GM19324 (cell line): ENCODE results near the gene RIPK4.
"Not testable (repeated sequence)": the region's sequence is repeated elsewhere in the genome, so short reads cannot be mapped to it uniquely, and the experiment has no call there.

ENCODE experiments used
- ATAC-seq: cut with Tn5 transposase; IDR thresholded peaks from one replicate; pipeline ENCODE4 v1.9.1; 2021; ENCODE audit warnings: mild to moderate bottlenecking, moderate library complexity; ENCODE audit not compliant: unreplicated experiment, low FRiP score

The RIPK4 gene

GRCh38 chr21:41741253-41742072 lies 25.4 kb downstream of the RIPK4 start:
- ATAC-seq, result no peak

GRCh38 chr21:41740604-41741252 lies 26.1 kb downstream of the RIPK4 start:
- no peak for ATAC-seq

DNA sequence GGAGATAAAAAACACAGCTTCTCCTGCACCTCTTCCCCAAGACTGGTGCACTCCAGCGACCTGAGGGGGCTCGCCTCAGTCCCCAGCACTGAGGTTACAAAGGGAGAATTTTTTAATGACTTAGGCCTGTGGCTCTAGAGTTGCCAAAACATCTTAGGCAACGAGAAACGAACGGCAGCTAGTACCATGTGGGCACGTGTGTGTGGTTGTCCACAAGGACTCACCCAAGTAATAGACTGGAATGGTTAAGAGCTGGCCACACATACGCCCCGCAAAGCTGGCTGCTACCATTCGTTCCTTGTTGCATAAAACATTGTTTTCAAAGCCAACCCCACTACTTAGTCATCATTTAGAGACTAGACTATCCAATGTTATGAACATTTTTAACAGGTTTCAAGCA lies 26.9 kb downstream of the RIPK4 start:
- no peak for ATAC-seq

- no peak for ATAC-seq
Measured at GRCh38 chr21:41739011-41739410, 27.8 kb downstream of the RIPK4 start.

DNA sequence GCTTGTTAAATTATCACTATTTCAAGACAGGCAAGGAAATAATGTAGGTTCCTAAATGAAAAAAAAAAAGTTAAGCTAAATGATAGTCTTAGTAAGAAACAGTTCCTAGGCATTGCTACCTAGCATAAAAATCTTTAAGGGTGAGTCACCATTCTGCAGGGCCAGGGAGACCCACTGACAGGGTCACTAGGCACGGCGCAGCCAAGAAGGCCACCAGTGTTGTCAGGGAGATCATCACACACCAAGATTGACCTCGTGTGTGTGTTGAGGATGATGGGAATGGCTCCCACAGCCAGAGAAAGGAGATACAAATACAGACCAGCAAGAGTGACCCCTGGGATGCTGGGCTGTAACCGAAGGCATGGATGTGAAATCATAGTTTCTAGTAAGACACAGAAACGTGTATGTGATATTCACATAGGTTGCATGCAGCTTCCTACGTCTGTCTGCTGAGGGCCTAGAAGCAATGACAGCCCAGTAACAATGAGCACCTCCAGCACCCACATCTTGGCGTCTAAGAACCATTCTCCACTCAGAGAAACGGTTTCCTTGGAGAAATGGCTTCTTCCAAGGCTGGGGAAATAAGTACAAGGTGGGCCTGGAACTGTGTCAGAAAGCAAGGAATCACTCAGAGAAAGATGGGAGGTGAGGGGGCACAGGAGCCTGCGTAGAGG lies 29.1 kb downstream of the RIPK4 start:
- no peak for ATAC-seq

DNA sequence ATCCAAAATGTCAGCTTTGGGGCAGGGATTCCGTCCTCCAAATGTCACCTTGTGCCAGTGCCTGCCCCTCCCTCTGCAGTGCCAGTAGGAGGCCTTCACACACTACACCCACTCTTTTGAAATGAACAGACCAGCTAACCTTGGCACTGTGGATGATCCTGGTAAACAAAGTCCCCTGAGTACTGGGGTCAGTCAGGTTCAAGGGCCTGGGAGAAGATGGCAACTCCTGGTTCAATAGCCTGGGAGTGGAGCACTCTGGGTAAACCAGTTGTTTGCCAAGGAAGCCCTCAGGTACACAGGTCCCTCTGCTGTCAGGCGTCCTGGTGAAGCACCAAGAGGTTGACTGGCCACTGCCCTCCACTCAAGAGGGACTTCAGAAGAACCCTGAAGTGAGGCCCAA lies 30.4 kb downstream of the RIPK4 start:
- no peak for ATAC-seq

DNA sequence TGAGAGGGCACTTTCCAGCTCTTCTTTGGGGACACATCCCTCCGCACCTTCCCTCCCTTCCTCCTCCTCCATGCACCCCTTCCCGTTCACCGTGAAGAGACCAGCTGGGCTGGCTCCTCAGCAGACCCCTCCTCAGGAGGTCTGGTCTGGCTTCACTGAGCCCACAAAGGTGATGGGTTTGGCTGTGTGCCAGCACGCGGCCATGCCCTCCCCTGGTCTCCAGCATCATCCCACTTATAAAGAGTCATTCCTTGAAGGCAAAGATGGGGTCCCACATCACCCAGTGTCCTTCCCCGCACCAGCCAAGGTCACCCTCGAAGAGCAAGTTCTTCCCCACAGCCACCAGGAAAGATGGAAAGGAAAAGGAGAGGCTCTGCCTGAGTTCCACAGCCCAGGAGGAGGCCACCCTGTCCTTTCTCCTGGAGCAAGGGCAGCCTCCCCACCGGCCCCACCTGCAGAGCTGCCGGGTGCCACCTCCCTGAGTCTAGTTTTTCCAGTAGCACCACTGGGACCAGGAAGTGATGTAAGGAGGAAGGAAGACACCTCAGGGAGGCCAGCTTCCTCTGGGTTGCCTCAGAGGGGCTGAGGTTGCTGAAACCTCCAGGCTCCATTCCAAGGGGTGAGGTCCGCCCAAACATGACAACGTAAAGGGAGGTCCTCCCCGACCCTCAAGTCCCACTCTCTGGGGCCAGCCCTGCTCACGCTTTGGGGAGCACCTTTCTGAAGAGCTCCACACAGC lies 32.7 kb downstream of the RIPK4 start:
- ATAC-seq, result no peak

GRCh38 chr21:41731081-41731480 lies 35.8 kb downstream of the RIPK4 start:
- no peak for ATAC-seq

DNA sequence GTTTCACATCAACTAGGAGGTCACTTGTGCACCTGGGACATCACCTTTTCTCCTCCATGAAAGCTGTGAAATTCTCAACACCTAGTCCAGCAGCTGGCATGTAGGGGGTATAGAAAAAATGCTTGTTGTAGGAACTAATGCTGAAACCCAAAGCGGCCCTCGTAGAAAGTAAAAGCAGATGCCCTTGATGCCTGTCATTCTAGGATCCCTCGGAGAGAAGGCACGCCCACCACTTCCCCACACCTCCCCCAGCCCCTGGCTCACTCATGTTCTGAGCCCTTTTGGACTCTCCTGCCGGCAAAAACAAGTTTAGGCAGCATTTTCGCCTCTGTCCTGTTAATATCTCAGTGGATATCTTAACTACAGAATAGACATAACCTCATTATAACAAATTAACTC lies 36.5 kb downstream of the RIPK4 start:
- no peak for ATAC-seq

- no peak for ATAC-seq
Measured at GRCh38 chr21:41729701-41730366, 37.0 kb downstream of the RIPK4 start.

DNA sequence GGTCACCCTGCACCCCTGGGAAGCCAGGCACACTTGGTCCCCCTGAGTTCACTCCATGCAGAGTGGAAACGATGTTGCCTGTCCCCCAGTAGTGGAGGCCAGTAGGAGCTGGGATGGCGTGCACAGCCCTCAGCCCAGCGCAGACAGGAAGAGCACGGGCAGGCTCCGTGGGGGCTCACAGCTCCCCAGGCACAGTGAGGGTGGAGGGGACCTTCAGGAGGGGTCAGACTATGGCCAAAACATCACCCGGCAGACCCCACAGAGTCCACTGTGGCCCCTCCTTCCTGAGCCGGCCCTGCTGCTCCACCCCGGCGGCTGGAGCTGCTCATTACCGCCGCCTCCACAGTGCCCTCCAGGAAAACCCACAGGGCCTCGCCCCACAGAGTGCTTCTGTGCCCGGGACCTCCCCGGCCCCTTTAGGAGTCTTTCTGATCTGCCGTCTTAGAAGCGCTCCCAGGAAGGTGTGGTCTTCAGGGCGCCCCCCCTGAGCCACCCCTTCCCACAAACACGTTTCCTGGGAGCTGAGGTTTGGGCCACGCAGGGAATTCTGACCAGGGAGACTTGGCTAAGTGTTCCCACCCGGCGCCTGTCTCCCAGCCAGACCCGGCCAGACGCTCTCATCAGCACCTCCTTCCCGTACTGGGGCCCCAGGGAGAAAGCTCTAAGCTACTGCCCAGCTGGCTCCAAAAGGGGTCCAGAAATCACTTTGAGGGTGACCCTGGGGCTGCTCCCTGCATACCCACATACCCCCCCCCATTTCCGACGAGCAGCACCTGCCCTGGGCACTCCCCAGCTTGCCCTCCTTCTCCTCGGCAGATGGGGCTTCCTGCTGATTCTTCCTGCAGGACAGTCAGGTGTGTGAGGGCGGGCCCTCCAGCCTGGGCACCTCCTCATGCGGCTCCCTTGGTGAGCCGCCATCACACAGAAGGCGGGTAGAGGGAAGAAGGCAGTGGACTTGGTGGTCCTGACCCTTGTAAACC lies 38.8 kb downstream of the RIPK4 start:
- no peak for ATAC-seq

DNA sequence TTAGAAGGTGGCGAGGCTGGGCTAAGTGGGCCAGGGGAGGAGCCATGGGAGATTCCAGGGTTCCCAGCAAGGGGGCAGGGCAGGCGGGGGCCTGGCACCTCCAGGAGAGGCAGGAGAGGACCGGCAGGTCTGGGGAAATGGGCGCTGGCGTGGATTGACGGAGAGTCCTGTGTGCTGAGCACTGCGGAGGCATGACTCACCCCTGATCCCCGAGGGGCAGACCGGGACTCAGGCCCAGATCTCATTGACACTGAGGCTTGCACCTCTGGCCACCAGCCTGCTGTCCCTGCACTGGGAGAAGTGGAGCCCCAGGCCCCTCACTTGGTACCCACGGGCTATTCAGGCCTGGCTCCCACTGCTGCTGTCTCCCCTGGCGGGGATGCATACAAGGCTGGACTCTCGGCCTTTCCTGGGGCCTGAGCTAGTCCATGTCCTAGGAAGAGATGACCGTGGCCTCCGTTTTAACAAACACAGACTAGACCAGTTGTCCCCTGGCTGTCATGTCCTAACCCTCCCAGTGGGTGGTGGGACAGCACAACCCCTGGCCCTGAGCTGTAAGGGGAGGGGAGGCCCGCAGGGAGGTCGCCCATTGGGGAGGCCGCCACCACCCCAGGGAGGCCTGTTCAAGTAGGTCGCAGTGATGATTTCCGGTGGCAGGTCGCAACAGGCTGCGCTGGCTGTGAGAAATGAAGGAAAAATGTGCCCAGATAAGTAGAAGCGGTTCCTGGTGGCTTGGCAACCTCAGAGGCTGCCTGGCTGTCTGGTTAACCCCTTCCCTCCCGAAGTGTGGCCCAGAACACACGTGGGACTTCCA lies 39.7 kb downstream of the RIPK4 start:
- ATAC-seq, result no peak

GRCh38 chr21:41726630-41726969 lies 40.3 kb downstream of the RIPK4 start:
- ATAC-seq, result no peak

GRCh38 chr21:41726058-41726558 lies 40.7 kb downstream of the RIPK4 start:
- no peak for ATAC-seq

DNA sequence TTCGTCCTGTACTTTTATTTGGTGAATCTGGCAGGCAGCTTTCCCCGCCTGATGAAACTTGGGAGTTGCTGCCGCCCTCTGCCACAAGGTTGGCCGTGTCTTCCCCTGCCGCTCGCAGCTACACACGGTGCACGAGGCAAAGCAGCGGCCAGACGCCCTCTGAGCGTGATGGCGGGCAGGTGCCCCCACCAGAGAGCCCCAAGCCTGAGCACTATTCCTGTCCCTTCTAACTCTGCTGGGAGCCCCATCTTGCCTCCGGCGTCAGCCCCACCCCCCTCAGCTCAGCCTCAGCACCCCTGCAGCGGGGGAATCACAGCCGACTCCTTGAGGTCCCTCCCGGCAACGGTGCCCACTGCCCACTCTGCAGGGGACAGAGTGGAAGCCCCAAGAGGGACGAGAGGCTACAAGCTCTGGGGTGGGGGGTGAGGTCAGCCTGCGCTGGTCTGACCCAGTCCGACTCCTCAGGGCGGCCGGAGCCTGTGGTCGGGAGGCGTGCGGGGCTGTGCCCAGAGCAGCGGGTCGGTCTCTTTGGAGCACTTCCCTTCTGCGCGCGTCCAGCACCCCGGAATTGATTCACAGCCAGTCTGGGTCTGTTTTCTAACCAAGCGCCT lies 41.3 kb downstream of the RIPK4 start:
- no peak for ATAC-seq

DNA sequence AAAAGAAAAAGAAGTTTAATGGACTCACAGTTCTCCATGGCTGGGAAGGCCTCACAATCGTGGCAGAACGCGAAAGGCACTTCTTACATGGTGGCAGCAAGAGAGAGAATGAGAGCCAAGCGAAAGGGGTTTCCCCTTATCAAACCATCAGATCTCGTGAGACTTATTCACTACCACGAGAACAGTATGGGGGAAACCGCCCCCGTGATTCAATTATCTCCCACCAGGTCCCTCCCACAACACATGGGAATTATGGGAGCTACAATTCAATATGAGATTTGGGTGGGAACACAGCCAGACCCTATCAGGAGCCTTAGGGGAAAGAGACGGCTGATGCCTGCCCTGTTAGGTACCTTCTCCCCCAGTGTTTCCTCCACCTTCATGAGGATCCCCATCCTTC lies 43.0 kb downstream of the RIPK4 start:
- ATAC-seq, result not testable (repeated sequence)

- no peak for ATAC-seq
Measured at GRCh38 chr21:41722052-41723018, 44.5 kb downstream of the RIPK4 start.
